Jurkat, Clone E6-1 (cell line): ENCODE measurements around the gene KREMEN1.
A peak's percentile ranks its signal among the peaks of the same experiment; 100 is the strongest.

Experiments
- DNase-seq: peaks from one replicate; pipeline ENCODE4 v3.0.0-alpha.2; 2011; ENCODE audit warnings: low read depth, low spot score
- H3K4me3 ChIP-seq: 2 replicates; pipeline ENCODE4 v1.5.1; 2011; ENCODE audit warnings: mild to moderate bottlenecking, low read length, control low read depth, moderate library complexity

The KREMEN1 gene

GRCh38 chr22:29093501-29094300, 20.9 kb downstream of the KREMEN1 start:
- DNase-seq = no peak
- H3K4me3 ChIP-seq = no peak overlapping the region

- no peak for DNase-seq
- H3K4me3 ChIP-seq = no peak overlapping the region
These were observed 22.6 kb downstream of the KREMEN1 start for GRCh38 chr22:29095459-29095858.

DNA sequence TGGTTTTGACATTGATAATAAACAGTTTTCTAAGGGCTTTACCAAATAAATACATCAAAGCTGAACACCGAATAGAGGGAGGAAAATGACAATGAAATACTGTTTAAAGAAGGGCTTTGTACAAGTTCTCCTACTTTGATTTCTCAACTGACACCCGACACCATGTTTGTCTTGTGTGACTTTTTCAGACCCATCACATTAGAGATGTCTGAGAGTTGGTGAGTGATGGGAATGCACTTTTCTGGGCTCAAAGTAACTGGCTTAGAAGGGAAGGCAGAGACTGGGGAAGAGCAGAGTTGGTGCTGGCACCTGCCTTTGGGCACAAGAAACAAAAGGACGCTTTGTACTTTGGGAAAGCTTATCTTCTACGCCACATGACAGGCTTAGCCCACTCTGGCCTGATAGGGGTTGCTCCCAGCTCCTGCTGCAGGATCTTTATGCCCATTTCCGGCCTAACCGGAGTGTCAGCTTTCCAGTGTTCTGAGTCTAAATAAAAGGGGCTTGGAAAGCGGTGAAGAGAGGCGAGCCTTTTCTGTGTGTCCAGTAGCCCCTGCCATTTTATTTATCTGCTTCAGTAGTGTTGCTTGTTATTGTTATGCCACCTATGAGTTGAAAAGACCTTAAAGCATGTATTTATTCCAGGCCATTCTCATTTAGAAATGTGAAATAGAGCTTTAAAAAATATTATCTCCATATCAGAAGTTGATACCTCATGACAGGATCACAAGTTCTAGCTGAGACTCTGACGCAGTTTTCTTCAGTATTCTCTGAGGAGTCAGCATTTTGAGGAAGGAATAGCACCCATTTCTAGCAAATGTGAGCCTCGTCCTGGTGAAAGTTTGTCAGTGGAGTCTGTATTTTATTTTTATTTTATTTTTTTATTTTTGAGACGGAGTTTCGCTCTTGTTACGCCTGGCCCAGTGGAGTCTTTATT, 24.2 kb downstream of the KREMEN1 start:
- no peak for DNase-seq
- no peak overlapping the region for H3K4me3 ChIP-seq

DNA sequence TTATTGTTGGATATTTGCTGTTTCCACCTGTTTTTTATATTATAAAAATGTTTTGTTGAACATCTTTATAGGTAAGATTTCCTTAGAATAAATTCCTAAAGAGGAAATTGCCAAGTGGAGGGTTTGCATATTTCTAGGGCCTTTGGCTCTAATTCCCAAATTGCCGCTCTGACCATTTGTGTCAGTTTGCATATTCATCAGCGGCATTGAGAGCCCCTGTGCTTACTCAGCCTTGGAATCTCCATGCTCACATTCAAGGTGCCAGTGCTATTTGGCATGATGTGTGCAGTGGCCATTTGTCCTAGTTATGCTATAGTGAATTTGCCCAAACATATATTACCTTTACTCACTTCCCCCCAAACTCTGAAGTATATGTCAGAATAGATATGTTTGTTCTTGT, 25.5 kb downstream of the KREMEN1 start:
- H3K4me3 ChIP-seq = no peak overlapping the region
- no peak for DNase-seq

DNA sequence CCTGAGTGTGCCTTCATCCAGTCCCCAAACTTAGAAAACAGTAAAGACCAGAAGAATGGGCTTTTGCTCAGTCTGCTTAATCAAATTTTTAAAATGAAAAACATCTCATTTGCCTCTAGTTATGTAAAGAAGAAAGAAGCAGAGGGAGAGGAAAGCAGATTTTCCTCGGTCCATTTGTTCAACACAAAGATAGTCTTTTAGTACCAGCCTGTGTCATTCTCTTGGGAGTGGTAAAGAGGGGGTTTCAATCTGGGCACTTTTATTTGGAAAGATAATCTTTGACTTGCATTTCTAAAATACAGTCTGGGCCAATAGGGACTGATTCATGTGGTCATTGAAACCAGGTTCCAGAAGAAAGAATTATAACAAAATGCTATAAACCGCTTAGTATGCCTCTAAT, 29.5 kb downstream of the KREMEN1 start:
- no peak for DNase-seq
- no peak overlapping the region for H3K4me3 ChIP-seq

DNA sequence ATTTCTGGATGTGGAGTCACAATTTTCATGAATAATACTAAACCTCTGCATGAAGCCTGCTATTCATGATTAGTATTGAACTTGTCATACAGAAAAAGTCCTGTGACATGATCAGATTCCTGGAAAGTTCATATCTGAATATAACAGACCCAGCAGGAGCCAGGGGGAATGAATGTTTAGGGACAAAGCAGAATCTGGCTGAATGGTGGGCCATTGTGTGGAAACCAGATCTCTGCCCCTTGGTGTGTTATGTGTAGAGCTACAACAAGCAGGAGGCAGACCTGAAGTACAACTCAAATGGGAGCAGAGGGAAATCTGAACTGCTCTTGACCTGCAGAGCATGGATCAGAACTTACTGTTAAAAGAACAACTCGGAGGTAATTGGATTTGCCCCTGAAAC, 30.3 kb downstream of the KREMEN1 start:
- no peak overlapping the region for H3K4me3 ChIP-seq
- no peak for DNase-seq

GRCh38 chr22:29105468-29105867, 32.6 kb downstream of the KREMEN1 start:
- DNase-seq = no peak
- H3K4me3 ChIP-seq = no peak overlapping the region

GRCh38 chr22:29106839-29107238, 34.0 kb downstream of the KREMEN1 start:
- DNase-seq = no peak
- no peak overlapping the region for H3K4me3 ChIP-seq

DNA sequence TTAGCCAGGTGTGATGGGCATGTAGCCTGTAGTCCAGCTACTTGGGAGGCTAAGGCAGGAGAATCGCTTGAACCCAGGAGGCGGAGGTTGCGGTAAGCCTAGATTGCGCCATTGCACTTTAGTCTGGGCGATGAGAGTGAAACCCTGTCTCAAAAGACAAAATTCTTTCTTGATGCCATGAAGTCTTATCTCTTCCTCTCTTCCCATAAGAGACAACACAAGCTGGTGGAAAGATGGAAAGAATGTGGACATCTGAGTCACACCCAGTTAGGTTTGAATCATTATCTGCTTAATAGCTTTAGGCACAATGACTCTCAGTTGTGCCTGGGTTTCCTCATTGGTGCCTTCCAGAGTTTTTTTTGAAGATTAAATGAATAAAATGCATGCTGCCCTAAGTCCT, 35.3 kb downstream of the KREMEN1 start:
- no peak for DNase-seq
- H3K4me3 ChIP-seq = no peak overlapping the region

DNA sequence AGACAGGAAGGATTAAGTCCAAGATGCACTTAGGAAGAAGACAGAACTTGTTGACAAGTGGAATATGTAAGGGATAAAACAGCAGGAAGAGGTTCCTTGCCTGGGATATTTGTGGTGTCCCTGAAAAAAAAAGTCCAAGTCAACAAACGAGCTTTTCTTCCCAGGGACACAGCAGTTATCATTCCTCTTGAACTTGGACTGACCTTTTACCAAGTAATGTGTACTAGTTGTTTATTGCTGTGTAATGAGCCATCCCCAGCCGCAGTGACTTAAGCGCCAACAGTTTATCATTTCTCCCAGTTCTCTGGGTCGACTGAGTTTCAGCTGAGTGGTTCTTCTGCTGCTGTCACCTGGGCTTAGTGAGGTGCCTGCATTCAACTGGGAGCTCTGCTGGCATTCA, 37.0 kb downstream of the KREMEN1 start:
- no peak for DNase-seq
- H3K4me3 ChIP-seq = no peak overlapping the region

DNA sequence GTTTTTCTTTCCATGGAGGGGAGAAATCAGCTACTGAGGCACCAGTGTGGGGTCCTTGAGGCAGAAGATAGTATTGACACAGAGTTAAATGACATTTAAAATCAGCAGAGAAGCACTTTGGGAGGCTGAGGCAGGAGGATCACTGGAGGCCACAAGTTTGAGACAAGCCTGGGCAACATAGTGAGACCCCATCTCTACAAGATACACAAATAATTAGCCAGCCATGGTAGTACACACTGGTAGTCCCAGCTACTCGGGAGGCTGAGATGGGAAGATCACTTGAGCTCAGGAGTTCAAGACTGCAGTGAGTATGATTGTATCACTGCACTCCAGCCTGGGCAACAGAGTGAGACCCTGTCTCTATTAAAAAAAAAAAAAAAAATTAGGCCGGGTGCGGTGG, 38.1 kb downstream of the KREMEN1 start:
- H3K4me3 ChIP-seq = no peak overlapping the region
- no peak for DNase-seq

GRCh38 chr22:29112121-29112520, 39.3 kb downstream of the KREMEN1 start:
- no peak for DNase-seq
- no peak overlapping the region for H3K4me3 ChIP-seq

- no peak for DNase-seq
- no peak overlapping the region for H3K4me3 ChIP-seq
These were observed 39.8 kb downstream of the KREMEN1 start for GRCh38 chr22:29112681-29113080.

DNA sequence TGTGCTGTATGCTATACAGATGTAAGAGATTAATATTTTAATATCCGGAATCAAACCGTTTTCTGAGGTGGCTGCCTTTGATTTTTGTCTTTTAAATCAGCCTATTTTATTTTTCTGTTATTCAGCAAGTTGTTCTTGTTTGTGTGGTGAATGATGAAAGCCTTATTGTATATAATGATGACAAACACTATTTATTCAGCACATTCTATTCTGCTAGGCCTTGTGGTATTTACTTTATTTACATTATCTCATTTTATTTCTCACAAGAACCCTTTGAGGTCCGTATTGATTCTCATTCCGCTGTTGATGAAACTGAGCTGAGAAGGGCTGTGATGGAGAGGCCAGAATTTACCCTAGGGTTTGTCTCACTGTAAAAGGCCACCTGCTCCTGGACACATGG, 40.5 kb downstream of the KREMEN1 start:
- DNase-seq = no peak
- H3K4me3 ChIP-seq = no peak overlapping the region

DNA sequence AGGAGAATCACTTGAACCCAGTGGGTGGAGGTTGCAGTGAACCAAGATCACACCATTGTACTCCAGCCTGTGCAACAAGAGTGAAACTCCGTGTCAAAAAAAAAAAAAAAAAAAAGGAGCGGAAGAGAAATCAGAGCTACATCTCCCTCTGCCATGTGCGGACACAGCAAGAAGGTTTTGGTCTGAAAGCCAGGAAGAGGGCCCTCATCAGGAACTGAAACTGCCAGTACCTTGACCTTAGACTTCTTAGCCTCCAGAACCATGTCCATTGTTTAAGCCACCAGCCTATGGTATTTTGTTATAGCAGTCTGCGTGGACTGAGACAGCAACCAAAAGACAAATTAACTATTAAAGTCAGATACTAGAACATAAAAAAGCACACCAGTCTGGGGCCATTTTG, 41.6 kb downstream of the KREMEN1 start:
- H3K4me3 ChIP-seq = no peak overlapping the region
- no peak for DNase-seq

GRCh38 chr22:29115682-29116288, 43.0 kb downstream of the KREMEN1 start:
- H3K4me3 ChIP-seq = no peak overlapping the region
- DNase-seq = no peak

- DNase-seq = peak; percentile 82
- no peak overlapping the region for H3K4me3 ChIP-seq
These were observed 43.7 kb downstream of the KREMEN1 start for GRCh38 chr22:29116397-29117123.

GRCh38 chr22:29117799-29118477, 45.1 kb downstream of the KREMEN1 start:
- no peak overlapping the region for H3K4me3 ChIP-seq
- DNase-seq = peak; percentile 32
